GM19099 (cell line): ENCODE data around the gene CLRN1.

Source experiments
- POLR2A ChIP-seq: IDR thresholded peaks from 3 replicates; pipeline ENCODE4 v1.6.1; 2011; ENCODE audit warnings: low read depth; ENCODE audit not compliant: insufficient read length; ENCODE audit errors: extremely low read depth

Gene CLRN1

DNA sequence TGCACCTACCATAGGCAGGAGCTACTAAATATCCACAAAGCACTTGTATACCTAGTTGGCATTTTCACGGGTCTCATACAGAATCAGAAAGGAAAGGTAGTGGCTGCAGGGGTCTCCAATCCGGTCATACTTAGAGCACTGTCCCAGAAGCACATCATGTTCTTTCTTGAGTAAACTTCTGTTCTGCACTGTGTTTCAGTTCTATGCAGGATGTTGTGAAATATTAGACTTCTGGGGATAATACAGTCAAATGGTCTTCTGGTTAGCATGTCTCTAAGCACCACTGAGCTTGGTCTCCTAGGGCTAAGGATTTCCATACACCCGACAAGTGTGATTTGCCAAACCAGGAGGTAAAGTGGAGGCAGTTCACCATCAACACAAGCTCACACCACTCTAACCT, 95.2 kb downstream of the CLRN1 start:
- TF ChIP-seq POLR2A = no peak

DNA sequence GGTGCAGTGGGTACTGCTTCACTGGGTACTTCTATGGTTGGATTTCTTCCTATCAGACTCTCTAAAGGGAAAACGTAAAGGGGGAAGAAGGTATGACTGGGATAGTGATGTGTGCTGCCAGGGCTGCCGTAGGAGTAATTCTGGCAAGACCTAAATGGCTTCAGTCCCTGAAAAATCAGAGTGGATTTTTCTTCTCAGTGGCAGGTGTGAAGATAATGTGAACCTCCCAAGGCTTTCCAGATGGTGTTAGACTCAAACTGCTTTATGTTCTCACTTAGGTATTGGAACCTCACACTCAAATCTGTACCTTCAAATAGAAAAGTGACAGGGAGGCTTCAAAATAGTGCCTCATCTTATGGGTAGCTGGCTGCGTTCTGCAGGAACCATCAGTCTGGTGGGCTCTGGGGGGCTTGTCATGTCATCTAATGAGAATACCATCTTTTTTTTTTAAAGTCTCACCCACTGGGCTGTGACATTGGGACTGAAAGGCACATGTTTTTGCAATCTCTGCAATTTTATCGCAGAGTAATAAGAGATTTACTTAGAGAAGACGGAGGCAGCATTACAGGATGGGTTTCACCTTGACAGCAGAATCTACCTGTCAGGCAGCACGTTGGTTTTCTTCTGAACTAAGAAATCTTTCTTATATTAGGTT, 95.8 kb downstream of the CLRN1 start:
- TF ChIP-seq POLR2A = no peak
